ENCODE data around the gene DHRS13.
A peak's percentile ranks its signal among the peaks of the same experiment; 100 is the strongest.

The DHRS13 gene, protein sequence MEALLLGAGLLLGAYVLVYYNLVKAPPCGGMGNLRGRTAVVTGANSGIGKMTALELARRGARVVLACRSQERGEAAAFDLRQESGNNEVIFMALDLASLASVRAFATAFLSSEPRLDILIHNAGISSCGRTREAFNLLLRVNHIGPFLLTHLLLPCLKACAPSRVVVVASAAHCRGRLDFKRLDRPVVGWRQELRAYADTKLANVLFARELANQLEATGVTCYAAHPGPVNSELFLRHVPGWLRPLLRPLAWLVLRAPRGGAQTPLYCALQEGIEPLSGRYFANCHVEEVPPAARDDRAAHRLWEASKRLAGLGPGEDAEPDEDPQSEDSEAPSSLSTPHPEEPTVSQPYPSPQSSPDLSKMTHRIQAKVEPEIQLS

GRCh38 chr17:28902819-28903545, at the start of gene DHRS13:
TSS of gene DHRS13 (minus strand) at chr17:28903079. CDS start at chr17:28902944, 135 bp downstream.
- DNase-seq: peak; percentile 93

- DNase-seq: peak; percentile 94
Observed at GRCh38 chr17:28951991-28952975, 49.4 kb upstream of the DHRS13 start.

DNA sequence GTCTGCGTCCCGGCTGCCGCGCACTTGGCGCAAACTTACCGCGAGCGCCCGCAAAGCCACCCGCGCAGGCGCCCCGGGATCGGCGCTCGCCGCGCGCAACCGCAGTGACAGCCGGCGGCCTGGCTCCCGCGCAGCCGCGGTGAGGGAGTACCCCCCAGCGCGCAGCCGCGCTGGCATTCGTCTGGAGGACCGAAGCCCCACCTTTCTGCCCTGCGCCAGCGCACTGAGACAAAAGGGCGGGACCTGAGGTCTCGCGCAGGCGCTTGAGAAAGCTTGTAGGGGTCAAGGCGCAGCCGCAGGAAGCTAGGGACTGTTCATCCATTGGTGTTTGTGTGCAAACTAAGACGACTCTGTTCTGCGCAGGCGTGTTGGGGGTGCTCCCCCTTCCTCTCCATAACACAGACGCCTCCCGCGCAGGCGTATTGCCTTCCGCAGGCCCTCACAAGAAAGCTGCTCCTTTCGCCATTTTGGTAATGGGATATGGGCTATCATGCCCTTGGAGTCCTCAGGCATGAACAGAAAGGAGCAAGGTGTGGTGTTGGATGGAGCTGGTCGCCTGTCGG, 48.6 kb upstream of the DHRS13 start, which contains the start of gene PHF12:
PHF12 (minus strand) TSS at position 91 of the 563 bp plus-strand sequence. CDS start 558 bp downstream, outside the sequence.
- peak; percentile 99 for DNase-seq

GRCh38 chr17:28950752-28951427, 48.0 kb upstream of the DHRS13 start:
- no peak for DNase-seq

GRCh38 chr17:28950017-28950751, 47.3 kb upstream of the DHRS13 start:
- DNase-seq: peak; percentile 70

DNA sequence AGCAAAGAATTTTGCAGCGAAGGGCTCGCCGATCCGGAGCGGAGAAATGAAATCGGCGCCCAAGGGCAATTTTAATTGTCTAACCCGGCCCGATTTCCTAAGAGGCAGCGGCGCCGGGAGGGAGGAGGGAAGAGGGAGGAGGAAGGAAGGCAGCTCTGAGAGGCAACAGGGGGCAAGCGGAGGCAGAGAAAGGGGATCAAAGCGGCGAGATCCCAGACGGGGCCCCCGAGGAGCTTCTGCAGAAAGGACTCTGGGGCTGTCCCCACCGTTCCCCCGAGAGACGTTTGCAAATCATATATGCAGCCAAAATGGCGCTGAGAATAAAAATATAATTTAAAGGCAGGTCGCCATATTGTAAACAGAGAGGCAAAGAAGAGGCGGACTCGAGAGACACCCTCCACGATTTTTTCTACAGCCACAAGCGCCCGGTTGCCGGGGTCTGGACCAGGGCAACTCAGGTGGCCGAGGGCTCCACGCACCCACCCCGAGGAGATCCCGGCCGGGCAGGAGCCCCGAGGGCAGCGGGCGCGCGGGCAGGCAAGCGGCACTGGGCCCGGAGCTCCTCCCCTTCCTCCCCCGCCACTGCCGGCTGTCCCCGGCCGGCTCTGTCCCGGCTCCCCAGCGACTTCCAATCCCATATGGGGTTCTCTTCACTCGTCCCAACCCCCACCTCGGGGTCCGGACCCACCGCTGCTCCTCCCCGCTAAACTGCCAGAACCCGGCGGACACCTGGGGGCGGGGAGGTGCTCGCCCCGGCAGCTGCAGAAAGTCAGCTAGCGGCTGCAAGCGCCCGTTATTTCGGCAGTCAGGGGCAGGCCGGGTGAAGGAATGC, 46.5 kb upstream of the DHRS13 start:
- peak; percentile 79 for DNase-seq

- DNase-seq: no peak
Observed at GRCh38 chr17:28948873-28949184, 46.0 kb upstream of the DHRS13 start.

GRCh38 chr17:28948342-28948741, 45.5 kb upstream of the DHRS13 start:
- DNase-seq: no peak

GRCh38 chr17:28947639-28948038, 44.8 kb upstream of the DHRS13 start:
- no peak for DNase-seq

GRCh38 chr17:28946239-28946638, 43.4 kb upstream of the DHRS13 start:
- DNase-seq: no peak

DNA sequence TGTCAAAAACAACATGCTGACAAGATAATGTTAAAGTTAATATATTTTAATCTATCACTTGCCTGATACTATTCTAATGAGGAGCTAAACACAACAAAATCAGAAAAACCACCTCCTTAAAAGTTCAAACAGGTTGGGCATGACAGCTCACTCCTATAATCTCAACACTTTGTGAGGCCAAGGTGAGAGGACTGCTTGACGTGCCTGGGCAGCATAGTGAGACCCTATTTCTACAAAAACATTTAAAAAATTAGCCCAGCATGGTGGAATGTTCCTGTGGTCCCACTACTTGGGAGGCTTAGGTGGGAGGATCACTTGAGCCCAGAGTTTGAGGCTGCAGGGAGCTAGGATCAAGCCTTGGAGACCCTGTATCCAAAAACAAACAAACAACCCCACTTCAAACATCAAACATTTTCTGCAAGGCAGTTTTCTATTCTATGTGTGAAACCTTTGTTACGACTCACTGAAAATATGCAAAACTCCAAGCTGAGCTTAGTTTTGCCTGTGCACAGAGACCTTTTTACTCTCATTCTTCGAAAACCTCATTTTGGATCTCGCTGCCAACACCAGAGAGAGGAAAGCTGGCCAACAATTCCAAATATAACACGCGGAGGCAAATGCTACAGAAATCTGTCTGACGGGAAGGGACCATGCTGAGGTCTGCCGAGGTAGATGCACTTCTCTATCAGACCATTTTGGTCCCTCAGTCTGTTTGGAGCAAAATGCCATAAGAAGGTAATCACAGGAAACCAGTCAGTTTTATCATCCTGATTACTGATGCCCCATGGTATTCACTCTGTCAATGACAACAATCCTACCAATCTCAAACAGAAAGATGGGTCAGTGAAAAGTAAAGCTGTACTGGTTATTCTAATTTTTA, 42.2 kb upstream of the DHRS13 start:
- no peak for DNase-seq

DNA sequence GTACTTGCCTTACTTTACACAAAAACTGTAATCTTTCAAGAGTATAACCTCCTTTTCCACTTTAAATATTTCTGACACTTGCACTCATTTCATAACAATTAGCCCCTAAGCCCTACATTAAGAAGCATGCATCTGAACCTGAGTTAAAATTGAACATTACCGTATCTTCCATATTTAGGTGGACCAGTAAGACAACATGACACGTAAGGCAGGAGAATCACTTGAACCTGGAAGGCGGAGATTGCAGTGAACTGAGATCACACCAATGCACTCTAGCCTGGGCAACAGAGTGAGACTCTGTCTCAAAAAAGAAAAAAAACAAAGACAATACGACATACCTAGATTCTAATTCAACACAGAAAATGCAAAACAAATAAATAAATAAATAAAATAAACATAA, 41.5 kb upstream of the DHRS13 start:
- DNase-seq: no peak

- no peak for DNase-seq
Observed at GRCh38 chr17:28942925-28943324, 40.0 kb upstream of the DHRS13 start.

DNA sequence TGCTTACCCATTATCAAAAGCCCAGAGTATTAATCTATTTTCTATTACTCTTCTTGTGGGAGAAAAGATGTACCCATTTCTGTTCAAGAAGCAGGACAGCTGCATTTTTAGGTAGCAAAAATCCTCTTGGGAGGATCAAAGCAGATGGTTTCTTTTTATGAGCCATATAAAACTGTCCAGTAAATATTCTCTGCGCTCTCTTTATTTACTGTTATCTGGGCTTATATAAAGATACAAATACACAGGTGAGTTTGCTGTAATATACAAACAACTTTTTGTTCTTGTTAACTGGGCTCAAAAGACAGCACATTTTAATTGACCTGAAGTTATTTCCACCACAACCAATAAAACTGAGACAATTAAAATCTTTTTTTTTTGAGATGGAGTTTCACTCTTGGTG, 38.4 kb upstream of the DHRS13 start:
- no peak for DNase-seq

- no peak for DNase-seq
Observed at GRCh38 chr17:28940675-28941074, 37.8 kb upstream of the DHRS13 start.

DNA sequence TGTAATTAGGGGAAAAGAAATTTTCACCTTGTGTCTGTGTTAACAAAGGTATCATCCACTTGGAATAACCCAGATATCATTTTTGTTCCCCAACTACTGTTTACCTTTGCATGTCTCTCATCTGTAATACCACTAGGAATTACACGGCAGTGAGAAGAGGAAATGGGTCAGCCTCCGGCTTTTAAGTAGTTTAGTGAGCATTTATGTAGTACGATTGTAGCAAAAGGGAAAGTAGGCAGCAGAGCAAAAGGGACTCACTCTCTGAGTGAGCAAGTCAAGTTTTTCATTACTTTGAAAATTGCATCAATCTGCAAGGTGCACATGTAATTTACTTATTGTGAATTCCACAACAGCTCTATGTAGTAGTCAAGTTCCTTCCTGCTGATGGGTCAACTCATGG, 37.3 kb upstream of the DHRS13 start:
- DNase-seq: no peak

DNA sequence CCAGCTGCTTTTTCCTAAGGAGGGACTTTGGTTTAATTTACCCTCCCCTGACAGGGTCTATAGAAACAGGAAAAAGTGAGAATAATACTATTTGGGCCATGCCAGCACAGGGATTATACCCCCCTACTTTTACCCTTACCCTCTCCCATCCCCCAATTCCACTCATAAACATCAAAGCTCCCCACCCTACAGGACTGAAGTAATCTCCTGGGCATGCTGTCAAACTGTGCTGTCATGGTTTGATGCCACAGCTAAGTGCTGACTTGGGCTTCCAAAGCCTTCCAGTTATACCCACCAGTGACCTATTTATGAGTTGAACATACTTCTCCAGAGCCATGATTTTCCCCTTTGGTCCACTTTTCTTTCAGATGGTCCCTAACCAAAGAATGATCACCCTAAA, 35.7 kb upstream of the DHRS13 start:
- no peak for DNase-seq

DNA sequence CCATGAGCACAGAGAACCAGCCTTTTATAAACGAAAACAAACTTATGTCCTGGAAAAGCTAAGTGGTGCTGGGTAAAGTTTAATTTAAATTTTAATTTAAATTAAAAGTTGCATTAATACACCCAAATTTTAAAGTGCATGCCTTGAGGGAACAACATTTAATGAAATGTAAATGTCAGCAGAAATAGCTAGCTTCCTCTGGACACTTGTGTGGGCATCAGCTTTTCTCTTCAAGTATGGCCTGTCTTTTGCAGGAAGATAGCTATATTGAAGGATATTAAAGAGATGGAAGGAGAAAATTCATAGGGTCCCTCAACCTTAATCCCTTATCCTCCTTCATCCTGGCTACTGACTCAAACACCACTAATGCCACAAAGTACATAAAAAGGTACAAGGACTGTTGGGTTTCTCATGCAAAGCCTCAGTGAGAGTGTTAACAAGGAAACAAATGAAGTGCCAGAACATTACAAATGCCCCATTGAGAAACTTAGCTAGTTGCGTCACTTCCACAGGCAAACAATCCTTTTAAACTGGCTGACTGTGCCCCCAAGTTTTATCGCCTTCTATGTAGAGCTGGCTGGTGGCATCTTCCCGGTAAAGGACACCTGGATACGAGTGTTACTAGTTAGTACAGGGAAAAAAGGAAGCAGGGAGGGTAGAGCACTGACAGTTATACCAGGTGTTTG, 34.3 kb upstream of the DHRS13 start:
- DNase-seq: no peak
